HG03342 (cell line): ENCODE results near the gene TMEM187.

Source experiments
- ATAC-seq: cut with Tn5 transposase; IDR thresholded peaks from one replicate; pipeline ENCODE4 v1.9.1; 2021; ENCODE audit warnings: mild to moderate bottlenecking, moderate library complexity; ENCODE audit not compliant: unreplicated experiment

The TMEM187 gene, protein sequence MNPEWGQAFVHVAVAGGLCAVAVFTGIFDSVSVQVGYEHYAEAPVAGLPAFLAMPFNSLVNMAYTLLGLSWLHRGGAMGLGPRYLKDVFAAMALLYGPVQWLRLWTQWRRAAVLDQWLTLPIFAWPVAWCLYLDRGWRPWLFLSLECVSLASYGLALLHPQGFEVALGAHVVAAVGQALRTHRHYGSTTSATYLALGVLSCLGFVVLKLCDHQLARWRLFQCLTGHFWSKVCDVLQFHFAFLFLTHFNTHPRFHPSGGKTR

DNA sequence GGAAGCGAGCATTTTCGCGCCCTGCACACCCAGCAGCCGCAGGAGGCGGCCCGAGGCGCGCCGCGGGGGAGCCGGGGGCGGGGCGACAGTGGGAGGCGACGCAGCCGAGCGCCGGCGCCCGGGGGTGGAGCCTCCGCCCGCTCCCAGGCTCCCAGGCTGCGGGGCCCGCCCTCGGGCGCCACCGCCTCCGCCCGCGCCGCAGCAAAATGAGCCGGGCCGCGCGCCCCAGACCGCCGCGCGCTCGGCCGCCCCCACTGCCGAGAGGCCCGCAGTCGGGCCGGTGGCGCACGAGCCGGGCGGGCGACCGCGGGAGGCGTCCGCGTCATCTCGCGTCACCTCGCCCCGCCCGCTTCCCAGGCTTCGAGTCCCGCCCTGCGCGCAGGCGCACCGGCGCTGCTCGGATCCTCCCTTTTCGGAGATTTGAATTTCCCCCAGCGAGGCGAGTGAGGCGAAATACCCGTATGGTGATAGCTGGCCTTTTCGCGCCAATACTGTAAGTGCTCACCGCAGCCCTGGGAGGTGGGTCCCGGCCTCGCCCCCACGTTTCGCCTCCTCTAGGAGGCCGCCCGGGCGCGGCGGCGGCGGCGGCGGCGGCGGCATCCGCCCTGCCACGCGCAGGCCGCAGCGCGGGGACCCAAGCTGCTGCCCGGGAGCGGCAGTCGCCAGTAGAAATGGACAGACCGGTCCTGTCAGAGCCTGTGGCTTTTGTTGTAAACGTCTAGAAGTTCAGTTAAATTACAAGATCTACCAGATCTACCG lies at the start of gene TMEM187:
TSS of gene TMEM187 (plus strand) at position 387 of the 759 bp plus-strand sequence. CDS start 9,309 bp downstream, outside the sequence.
- peak; percentile 44 for ATAC-seq

GRCh38 chrX:153922932-153923857 lies 49.4 kb upstream of the TMEM187 start:
- ATAC-seq, result no peak

DNA sequence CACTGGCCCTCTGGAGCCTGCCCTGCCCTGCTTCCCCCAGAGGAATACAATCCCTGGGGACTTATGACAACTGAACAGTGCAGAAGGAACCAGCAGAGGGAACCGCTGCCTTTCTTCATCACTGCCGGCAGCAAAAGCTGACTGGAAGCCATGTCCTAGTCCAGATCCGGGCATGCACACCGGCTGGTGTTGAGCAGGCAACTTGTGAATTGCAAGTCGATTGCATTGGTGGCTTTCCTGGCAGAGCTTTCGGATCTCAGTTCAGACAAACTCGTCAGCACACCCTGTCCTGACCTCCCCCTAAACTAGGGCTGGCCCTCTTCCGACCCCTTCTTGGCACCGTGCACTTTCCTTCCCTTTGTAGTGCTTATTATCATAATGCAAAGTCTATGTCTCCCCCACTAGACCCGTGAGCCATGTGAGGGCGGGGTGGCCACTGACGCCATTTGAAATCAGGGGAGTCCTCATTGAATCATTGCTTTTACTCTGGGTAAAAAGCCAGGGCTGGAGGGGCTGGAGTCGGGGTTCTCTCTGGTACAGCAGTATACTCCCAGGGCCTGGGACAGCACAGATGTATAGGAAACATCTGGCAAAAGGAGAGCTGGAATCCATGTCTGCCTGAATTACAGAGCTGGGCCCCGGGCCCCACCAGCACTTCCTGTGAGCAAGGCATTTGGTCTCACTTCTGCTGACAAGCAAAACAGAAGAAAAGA lies 48.2 kb upstream of the TMEM187 start:
- no peak for ATAC-seq

- no peak for ATAC-seq
Measured at GRCh38 chrX:153925387-153925738, 47.2 kb upstream of the TMEM187 start.

DNA sequence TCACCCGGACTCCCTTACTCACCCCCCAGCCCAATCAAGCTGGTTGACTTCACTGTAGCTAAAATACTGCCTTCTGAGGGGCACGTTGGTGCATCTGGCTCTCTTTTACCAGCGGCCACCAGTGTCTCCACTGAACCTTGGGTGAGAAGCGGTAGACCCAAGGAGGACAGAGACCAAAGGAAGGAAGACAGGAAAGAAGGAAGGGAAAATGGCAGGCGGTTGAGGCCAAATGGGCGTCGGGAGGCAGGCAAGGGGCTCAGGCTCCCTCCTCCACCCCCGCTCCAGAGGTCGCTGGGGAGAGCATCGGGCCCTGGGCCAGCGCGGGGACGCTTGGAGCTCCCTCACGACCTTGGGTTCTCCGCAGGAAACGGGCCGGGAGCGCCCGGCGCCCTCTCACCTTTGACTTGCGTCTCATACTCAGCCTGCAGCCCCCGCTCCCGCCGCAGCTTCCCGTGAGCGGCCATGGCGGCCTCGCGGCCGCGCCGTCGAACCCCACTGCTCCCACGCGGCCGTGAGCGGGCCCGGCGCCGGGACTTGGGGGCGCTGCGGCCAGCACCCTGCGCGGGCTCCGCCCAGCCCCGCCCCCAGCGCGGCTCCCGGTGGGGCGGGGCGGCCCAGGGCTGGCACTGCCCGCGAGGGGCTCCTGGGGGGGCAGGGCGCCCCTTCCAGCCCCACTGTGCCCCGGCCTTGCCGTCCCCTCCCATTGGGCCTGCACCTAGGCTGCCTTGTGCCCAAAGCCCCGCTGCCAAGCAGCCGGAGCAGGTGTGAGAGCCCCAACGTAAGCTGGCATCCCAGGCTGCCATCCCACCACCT lies 46.6 kb upstream of the TMEM187 start, which contains the start of gene ARHGAP4:
TSS of gene ARHGAP4 (minus strand) at position 526 of the 813 bp plus-strand sequence. CDS start at position 464, 62 bp downstream.
- ATAC-seq, result peak; percentile 1

DNA sequence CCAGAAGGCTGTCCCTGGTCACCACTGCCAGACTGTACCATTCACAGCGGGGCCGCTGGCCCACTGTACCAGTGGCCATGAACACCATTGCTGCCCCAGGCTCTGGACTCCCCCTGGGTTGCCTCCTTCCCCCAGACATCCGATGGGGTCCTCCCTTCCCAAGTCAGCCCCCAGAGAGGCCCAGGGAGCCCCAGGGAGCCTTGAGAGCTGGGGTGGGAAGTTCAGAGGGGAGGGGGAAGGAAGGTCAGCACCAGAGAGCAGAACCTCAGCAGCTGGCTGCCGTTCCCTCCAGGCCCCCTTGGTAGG lies 46.0 kb upstream of the TMEM187 start:
- ATAC-seq, result peak; percentile 0

DNA sequence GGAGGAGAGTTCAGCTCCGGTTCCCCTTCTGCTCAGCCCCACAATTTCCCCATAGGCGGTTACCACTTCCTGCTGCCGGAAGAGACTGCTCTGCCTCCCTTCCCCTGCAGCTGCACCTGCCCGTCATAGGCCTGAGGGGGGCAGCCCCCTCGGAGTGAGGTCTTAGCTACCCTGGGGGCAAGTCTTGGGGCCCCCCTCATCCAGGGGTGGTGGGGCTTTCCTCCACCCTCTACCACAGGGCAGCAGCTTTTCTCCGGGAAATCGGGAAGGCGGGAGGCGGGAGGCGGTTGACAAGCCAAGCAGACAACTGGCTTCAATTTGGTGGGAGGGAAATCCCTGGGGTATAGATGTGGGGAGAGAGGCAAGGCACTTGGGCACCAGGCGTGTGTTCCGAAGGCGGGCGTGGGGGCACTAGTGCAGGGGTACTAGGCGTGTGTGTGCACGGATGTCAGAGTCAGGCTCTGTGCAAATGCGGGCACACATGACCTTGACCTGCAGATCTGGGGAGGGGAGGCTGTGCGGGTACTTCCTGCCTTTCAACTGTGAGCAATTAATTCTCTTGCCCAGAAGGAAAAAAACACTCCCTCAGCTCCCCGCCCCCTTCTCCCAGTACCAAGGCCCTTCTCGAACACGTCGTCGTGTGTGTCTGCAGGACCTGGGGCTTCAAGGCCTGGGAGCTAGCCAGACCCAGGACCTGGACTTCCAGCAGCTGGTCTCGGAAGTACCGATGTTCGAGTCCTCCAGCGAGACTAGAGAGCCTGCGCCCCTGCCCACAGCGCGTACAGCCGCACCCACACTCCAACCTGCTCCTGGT lies 45.5 kb upstream of the TMEM187 start:
- ATAC-seq, result peak; percentile 67

DNA sequence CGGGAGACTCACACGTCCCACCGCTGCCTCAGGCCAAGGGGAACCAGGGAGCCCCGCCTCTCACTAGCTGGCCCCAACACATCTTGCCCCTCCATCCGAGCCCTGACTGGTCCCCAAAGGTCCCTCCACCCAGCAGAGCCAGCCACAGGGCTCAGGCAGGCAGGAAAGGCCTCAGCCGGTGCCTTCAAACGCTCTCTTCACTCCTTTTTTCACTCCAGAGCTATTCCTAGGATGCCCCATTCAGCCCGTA lies 45.0 kb upstream of the TMEM187 start:
- no peak for ATAC-seq

GRCh38 chrX:153927922-153928760 lies 44.4 kb upstream of the TMEM187 start:
- peak; percentile 60 for ATAC-seq

DNA sequence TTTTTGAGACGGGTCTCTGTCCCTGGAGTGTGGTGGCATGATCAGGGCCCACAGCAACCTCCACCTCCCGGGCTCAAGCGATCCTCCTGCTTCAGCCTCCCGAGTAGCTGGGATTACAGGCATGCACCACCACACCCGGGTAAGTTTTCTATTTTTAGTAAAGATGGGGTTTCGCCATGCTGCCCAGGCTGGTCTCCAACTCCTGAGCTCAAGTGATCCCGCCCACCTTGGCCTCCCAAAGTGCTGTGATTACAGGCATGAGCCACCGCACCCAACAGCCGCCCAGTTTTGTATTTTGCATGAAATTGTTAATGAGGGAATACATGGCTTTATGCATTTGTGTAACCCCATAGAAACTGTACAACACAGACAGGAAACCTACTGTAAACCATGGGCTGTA lies 43.7 kb upstream of the TMEM187 start:
- ATAC-seq, result no peak

GRCh38 chrX:153929576-153929975 lies 43.0 kb upstream of the TMEM187 start:
- no peak for ATAC-seq

GRCh38 chrX:153930011-153930910 lies 42.3 kb upstream of the TMEM187 start:
- no peak for ATAC-seq

- no peak for ATAC-seq
Measured at GRCh38 chrX:153931151-153931550, 41.4 kb upstream of the TMEM187 start.

GRCh38 chrX:153931748-153932147 lies 40.8 kb upstream of the TMEM187 start:
- ATAC-seq, result no peak

GRCh38 chrX:153932220-153932915 lies 40.2 kb upstream of the TMEM187 start:
- no peak for ATAC-seq

DNA sequence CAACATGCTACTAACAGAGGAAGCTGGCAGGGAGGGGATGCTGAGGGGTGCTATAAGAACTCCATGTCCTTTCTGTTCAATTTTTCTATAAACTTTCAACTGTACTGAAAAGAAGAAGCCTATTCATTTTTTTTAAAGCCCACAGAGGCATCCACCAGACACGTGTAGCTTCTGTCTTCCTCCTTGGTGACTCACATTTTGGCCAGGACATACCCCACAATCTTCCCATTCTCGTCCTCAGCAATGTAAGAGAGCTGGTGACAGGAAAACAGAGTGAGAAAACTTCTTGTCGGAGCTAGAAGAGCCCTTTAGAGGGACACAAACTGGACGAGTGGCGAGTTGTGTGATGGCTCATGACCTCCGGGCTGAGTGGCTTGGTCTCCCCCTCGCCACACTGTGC lies 38.8 kb upstream of the TMEM187 start:
- no peak for ATAC-seq
